IMR-90 (cell line): Measurements from ENCODE around the gene PCYT2.

Experiments used
- TF ChIP-seq, protein P1 (sequence below): conservative IDR thresholded peaks from 2 replicates; pipeline ENCODE4 v1.5.1; 2012; ENCODE audit warnings: mild to moderate bottlenecking, low read depth, low read length, improper control_type of control experiment
- TF ChIP-seq, protein P2 (sequence below): fragments of 150-350 bp; IDR thresholded peaks from 2 replicates; pipeline ENCODE4 v1.6.1; 2017; ENCODE audit warnings: mild to moderate bottlenecking, antibody characterized with exemption, low read length, low read depth

DNA sequence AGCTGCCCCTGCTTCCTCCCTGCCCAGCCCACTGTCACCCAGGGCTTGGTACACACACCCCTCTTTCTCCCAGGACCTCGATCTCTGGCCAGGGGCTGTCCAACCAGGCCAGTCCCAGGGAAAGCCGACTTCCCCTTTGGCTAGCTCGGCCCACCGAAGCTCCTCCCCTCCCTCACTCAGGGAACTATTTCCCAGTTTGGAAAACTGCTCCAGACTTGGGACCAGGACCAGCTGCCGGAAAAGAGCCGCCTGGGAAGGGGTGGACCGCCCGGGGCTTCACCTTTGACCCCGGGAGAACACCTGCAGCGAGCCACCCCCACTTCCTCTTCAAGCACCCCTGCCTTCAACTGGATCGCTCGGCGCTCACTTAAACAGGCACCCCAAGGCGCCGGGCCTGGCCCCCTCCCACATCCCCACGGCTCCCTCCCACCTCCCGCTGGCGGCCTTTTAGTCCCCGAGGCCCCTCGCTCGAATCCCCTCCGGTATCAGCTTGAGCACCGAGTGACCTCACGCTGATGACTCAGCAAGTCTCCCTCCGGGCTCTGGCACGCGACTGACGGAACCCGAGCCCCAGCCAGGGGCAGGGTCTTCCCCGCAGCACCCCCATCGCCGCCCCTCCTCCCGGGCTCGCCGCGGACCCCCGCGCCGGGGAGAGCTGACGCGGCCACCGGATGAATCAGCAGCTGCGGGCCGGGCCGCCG is 15.4 kb upstream of the PCYT2 start:
- TF ChIP-seq, protein P1, sequence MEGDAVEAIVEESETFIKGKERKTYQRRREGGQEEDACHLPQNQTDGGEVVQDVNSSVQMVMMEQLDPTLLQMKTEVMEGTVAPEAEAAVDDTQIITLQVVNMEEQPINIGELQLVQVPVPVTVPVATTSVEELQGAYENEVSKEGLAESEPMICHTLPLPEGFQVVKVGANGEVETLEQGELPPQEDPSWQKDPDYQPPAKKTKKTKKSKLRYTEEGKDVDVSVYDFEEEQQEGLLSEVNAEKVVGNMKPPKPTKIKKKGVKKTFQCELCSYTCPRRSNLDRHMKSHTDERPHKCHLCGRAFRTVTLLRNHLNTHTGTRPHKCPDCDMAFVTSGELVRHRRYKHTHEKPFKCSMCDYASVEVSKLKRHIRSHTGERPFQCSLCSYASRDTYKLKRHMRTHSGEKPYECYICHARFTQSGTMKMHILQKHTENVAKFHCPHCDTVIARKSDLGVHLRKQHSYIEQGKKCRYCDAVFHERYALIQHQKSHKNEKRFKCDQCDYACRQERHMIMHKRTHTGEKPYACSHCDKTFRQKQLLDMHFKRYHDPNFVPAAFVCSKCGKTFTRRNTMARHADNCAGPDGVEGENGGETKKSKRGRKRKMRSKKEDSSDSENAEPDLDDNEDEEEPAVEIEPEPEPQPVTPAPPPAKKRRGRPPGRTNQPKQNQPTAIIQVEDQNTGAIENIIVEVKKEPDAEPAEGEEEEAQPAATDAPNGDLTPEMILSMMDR, result no peak
- TF ChIP-seq, protein P2, sequence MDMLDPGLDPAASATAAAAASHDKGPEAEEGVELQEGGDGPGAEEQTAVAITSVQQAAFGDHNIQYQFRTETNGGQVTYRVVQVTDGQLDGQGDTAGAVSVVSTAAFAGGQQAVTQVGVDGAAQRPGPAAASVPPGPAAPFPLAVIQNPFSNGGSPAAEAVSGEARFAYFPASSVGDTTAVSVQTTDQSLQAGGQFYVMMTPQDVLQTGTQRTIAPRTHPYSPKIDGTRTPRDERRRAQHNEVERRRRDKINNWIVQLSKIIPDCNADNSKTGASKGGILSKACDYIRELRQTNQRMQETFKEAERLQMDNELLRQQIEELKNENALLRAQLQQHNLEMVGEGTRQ, result no peak
